H4 (cell line): ENCODE measurements around the gene ANGEL1. TPM values are rescaled to one million over a fixed set of nuclear protein-coding genes. Genes with fewer than 3 reads are reported as not detected.

ENCODE experiments used
- DNase-seq: peaks from one replicate; pipeline ENCODE4 v3.0.0-alpha.2; 2015; ENCODE audit warnings: low spot score
- total RNA-seq: library from RNA; depleted of rRNA; stranded (reverse); fragments of >200 nt; shearing (Covaris generic); gene quantifications from 2 replicates; pipeline ENCODE4 v1.2.3, GENCODE V29; 2014; rRNA removed

ANGEL1 gene
- total RNA-seq, 1 experiment from 2014 or later = 9.3 TPM

DNA sequence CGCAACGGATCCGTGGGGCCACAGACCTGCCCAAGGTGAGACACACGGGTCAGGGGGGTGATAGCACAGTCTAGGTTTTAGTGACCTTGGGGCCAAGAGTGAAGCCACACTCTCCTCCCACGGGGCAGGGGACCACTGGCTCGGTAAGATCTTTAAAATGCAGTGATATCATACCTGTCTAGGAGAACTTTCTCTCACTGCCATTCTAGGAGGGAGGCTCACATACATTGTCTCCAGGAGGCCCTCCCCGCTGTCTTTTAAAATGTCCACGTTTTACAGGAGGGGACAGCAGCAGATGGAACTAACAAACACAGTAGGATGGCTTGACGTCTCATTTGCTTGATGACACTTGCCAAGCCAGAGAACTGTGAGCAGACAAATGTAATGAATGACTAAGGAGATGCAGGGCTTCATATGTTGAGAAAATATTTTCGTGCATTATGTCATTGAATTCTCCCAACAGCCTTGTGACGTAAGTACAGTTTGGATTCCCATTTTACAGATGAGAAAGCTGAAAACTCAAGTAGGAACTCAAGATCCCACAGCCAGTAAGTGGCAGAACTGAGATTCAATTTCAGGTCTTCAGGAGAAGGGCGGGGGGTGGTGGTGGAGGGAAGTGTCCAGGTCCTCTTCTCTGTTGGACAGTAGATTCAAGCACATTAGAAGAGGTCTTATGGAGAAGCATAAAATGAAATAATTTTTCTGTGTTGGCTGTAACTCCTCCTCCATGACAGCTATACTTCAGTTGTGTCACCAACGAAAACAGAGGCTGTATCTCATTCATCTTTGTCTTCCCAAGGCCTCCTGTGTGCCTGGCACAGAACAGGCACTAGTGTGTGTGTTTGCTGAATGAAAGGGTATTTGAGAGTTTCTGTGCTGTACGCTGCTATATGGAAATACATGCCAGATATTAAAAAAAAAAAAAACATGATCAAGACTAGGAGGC, 49.3 kb downstream of the ANGEL1 start:
- no peak for DNase-seq

DNA sequence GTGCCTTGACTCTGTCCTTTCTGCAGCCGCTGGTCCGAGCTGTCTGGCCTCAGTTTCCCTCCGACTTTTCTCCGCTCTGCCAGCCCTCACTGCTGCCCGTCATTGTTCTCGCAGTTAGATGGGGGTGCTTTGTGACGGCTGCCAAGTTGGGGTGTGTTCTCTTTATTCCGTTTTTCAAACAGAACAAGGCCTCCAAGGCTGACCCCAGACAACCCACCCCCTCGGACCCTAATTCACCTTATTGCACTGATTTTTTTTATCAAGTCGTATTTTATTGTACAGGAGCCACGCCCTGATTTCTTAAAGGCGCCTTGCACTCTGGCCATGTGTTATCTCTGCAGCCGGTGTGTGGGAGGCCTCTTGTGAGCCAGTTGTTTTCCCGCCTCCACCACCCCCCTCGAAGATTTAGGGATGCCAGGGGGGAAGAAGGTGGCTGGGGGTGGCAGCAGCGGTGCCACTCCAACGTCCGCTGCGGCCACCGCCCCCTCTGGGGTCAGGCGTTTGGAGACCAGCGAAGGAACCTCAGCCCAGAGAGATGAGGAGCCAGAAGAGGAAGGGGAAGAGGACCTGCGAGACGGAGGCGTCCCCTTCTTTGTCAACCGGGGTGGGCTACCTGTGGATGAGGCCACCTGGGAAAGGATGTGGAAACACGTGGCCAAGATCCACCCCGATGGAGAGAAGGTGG, 50.1 kb downstream of the ANGEL1 start:
- DNase-seq = no peak

DNA sequence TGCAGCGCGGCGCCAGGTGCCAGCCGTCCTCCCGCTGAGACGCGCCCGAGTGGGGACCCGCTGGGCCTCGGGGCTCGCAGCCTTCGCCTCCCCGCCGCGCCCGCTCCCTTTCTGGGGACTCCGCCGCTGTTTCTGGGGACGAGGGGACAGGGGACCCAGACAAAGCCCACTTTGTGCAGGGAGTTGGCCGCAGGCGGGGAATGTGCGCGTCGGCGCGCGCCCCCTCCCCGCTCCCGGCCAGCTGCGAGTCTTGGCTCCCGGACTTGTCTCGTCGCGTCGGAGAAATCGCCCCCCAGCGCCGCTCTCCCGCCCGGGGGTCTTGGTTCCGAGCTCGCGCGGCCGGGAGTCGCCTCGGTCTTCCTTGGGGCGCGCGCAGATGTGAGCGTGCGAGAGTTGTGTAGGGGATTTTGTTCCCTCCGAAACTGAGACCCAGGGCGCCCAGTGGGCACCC, 50.7 kb downstream of the ANGEL1 start:
- DNase-seq = no peak

DNA sequence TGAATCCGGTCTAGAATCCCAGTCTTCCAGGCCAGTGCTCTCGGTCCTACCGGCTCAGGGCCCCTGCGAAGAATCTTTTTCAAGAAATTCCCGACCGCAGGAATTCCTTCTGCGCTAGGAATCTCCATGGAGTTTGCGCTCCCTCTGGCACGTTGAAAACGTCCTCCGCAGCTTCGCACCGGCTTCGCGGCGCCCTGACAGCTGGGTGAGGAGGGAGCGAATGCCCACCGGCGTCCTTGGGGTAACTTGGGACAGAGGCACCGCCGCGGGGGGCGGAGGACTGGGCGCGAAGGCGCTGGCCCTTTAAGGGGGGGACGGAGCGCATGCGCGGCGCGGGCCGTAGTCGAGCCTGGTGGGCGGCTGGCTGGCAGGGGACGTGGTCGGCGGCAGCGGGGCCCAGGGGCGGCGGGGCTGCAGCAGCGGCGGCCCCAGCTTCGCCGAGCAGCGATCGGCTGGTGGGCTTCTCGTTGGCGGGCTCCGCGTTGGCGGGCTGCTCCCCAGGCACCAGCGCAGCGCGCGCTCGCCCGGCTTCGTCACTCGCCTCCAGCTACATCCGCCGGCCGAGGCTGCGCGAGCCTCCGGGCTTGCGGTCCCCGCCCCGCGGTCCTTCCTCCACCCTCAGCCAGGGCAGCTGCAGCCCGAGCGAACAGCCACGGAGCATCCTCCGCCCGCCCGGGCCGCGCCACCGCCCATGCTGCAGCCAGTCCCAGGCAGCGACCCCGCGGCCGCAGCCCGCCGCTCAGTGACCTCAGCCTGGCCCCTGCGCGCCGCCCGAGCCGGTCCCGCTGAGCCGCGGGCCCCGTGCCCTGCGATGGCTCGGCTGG, 51.3 kb downstream of the ANGEL1 start, which contains the start of gene VASH1:
VASH1 (plus strand) TSS at position 333 of the 824 bp plus-strand sequence. CDS start 1,354 bp downstream, outside the sequence.
- DNase-seq = peak; percentile 37

DNA sequence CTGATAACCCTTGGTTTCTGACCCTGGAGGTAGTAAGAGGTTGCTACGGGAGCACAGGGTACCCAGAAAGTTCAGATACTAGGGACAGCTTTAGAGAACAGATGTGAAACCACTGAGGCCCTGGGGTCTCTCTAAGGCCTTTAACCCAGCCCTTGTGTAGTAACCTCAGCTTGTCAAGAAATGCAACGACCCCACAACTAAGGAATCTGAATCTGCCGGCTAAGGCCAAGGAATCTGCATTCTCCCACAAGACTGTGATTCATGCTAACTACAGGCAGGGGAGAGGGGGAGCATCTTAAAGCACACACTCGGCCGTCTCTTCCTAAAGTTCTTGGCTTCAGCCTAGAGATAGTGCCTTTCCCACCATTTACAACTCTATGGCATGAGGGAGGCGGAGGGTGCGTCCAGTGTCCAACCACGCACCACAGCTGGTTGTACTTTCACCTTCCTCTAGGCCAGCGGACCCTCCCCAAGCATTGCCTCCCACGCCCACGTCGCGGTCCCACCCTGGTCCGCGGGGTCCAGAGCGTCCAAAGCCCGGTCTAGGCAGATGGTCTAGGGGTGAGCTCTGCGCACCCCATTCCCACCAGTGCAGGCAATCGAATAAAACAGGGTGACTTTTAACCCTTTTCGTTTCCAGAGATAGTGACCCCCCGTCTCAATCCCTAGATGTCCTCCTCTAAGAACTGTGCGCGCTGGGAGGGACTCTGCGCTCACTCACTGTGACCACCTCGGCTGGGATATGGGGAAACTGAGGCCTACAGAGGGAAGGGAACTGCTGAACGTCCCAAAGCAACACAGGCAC, 52.1 kb downstream of the ANGEL1 start:
- peak; percentile 2 for DNase-seq

DNA sequence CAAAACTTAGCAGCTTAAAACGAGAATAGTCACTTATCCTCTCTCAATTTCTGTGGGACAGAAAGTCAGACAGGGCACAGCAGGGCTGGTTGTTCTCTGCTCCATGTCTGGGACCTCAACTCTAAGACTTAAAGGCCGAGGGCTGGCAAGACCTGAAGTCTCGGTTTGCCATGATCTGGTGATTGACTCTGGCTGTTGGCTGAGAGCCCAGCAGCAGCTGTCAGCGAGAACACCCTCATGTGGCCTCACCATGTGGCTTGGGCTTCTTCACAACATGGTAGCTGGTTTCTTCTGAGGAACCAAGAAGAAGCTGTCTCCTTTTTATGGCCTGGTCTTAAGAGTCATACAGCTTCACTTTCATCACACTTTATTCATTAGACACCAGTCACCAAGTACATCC, 53.1 kb downstream of the ANGEL1 start:
- no peak for DNase-seq

GRCh38 chr14:76756371-76756750, 56.3 kb downstream of the ANGEL1 start:
- no peak for DNase-seq

- DNase-seq = no peak
These were observed 56.9 kb downstream of the ANGEL1 start for GRCh38 chr14:76755610-76756370.

DNA sequence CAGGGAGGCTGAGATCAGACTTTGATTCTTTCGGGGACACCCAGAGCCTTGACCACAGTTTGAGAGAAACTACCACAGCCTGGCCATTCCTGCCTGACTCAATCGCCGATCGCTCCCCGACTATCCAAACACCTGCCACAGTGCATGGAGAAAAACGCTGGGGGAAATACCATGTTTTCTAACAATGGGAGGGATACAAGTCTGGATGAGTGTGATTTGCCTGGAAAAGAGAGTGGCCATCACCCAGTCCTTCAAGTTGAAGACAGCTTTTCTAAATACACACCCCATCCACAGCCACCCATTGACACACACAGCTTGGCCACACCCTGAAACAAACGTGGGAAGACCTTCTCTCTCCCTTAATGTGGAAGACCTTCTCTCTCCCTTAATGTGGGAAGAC, 58.1 kb downstream of the ANGEL1 start:
- DNase-seq = no peak

- no peak for DNase-seq
These were observed 59.0 kb downstream of the ANGEL1 start for GRCh38 chr14:76753541-76754198.

- DNase-seq = no peak
These were observed 59.9 kb downstream of the ANGEL1 start for GRCh38 chr14:76752744-76753143.

GRCh38 chr14:76742966-76743365, 69.7 kb downstream of the ANGEL1 start:
- DNase-seq = no peak

GRCh38 chr14:76742185-76742584, 70.5 kb downstream of the ANGEL1 start:
- DNase-seq = no peak

- no peak for DNase-seq
These were observed 71.6 kb downstream of the ANGEL1 start for GRCh38 chr14:76741074-76741473.

Other genes with a start within 250 kb of the ANGEL1 start
- gene VASH1, start 51.4 kb downstream of the ANGEL1 start, total RNA-seq = 2.2 and 3.3 TPM in 2 replicates
- gene LRRC74A, start 13.5 kb upstream of the ANGEL1 start, total RNA-seq = not detected in 2 replicates
- 8.7 and 17.5 TPM in 2 replicates for gene IRF2BPL, start 215.8 kb upstream of the ANGEL1 start, total RNA-seq